HFF-Myc (cell line): Measurements from ENCODE around the gene CFAP126.
"Not testable (repeated sequence)": the region's sequence is repeated elsewhere in the genome, so short reads cannot be mapped to it uniquely, and the experiment has no call there.

Experiments used
- DNase-seq: peaks from one replicate; pipeline ENCODE4 v3.0.0-alpha.2; 2011; ENCODE audit warnings: low read depth; ENCODE audit errors: extremely low read depth
- H3K4me3 ChIP-seq: replicated peaks from 2 replicates; pipeline ENCODE4 v1.5.1; 2011; ENCODE audit warnings: low read depth, mild to moderate bottlenecking, control low read depth, low read length
- TF ChIP-seq, protein P1 (sequence below): IDR thresholded peaks from 2 replicates; pipeline ENCODE4 v1.5.1; 2012; ENCODE audit warnings: mild to moderate bottlenecking, low read depth, low read length, control low read depth; ENCODE audit errors: missing control alignments

Gene CFAP126, protein sequence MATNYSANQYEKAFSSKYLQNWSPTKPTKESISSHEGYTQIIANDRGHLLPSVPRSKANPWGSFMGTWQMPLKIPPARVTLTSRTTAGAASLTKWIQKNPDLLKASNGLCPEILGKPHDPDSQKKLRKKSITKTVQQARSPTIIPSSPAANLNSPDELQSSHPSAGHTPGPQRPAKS

DNA sequence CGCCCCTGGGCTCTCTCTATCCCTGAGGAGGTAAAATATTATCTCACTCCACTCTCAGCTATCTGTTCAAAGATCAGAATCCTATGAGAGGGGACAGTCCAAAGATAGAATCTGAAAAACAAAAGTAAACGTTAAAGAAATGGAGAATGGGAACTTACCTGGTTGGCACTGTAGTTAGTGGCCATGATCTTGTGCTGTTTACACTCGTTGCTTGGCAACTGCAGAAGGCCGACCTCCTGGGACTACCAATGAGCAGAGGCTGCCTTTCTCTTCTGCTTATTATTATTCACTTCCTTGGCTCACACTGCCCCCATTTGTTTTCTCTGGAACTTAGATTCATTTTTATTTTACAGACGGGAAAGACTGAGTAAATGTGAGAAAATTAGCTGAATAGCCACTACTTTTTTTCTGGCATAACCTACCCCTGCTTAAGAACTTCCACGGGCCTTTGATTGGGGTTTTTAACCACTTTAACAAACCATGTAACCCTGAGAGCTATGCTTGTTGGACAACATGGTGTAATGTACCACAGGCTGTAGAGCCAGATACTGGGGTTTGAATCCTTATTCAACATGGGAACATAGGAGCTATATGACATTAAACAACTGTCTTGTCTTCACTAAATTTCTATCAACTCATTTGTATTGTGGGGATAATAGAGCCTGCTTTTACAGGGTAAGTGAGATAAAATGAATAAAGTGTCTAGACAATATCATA is at the start of gene CFAP126:
CFAP126 (minus strand) TSS at position 193 of the 717 bp plus-strand sequence; CDS start at position 185, 8 bp downstream.
- no peak within 1 kb of the TSS for H3K4me3 ChIP-seq
- peak; percentile 32 for DNase-seq
- TF ChIP-seq, protein P1, sequence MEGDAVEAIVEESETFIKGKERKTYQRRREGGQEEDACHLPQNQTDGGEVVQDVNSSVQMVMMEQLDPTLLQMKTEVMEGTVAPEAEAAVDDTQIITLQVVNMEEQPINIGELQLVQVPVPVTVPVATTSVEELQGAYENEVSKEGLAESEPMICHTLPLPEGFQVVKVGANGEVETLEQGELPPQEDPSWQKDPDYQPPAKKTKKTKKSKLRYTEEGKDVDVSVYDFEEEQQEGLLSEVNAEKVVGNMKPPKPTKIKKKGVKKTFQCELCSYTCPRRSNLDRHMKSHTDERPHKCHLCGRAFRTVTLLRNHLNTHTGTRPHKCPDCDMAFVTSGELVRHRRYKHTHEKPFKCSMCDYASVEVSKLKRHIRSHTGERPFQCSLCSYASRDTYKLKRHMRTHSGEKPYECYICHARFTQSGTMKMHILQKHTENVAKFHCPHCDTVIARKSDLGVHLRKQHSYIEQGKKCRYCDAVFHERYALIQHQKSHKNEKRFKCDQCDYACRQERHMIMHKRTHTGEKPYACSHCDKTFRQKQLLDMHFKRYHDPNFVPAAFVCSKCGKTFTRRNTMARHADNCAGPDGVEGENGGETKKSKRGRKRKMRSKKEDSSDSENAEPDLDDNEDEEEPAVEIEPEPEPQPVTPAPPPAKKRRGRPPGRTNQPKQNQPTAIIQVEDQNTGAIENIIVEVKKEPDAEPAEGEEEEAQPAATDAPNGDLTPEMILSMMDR = no peak

DNA sequence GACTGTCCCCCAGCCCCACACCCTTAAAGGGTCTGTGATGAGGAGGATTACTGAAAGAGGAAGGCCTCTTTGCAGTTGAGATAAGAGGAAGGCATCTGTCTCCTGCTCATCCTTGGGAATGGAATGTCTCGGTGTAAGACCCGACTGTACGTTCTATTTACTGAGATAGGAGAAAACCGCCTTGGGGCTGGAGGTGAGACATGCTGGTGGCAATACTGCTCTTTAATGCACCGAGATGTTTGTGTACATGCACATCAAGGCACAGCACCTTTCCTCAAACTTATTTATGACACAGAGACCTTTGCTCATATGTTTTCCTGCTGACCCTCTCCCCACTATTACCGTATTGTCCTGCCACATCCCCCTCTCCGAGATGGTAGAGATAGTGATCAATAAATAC is 45.4 kb upstream of the CFAP126 start:
- not testable (repeated sequence) for H3K4me3 ChIP-seq, DNase-seq

DNA sequence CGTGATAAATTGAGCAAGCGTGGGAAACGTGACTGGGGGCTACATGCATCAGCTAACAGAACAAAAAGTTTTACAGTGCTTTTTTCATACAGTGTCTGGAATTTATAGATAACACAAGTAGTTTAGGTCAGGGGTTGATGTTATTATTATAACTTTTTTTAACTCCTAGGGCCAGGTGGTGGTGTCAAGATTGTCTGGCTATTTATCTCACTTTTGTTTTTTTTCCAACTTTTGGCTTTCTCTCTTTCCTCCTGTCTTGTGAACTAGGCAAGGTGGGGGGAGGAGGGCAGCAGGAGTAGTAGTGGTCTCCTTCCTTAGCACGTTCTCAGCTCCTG is 42.9 kb upstream of the CFAP126 start:
- H3K4me3 ChIP-seq, DNase-seq: not testable (repeated sequence)

DNA sequence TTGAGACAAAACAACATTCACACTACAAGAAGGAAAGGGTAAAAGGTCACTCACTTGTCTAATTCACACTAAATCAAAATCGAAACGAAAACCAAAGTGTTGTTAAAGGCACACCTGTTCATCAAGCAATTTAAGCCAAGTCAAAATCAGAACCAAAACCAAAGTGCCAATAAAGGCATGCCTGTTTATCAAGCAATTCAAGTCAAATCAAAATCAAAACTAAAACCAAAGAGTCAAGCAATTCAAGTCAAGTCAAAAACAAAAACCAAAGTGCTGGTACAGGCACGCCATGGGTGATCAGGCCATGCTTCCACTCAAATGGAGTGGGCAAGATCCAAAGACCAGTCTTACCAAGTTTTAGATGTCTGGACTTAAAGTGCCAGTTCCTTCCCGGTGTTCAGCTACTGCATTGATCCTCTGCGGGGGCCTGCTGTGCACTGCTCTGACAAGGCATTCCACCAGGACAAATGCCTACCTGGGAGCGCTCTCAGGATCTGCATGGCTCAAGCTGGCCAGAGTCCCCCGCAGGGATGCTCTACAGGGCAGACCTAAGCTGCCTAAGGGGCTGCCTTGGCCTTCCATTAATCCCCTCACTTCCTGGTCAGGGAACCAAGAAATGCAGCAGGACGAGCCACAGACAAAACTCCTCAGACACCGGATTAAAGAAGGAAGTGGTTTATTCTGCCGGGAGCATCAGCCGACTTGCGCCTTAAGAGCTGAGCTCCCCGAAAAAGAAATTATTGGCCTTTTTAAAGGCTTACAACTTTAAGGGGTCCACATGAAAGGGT is 42.4 kb upstream of the CFAP126 start:
- not testable (repeated sequence) for DNase-seq, H3K4me3 ChIP-seq

DNA sequence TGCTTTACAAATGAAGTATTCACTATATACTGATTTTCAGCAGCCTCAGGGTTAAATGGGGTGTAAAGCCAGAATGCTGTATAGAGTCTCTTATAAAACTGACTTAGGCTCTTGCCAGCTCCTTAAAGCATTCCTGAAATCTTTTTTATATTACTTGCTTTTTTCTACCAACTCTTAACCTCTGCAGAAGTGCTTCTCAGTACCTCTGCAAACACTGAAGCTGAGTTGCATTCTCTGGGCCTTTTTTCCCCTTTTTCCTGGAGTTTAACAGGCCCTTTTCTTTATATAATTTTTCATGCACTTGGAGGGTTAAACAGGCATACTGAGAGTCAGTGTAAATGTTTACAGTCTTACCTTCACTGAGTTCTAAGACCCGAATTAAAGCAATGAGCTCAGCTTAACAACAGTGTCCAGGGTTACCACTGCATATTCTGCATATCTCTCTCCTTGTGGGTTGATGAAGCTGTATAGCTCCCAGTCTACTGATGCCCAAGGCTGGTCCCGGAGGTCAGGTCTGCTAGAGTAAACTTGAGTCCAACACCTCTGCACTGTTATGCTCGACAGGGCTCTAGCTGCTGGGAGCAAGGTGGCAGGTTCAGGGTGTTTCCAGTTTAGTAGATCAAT is 40.9 kb upstream of the CFAP126 start:
- no peak for DNase-seq
- no peak overlapping the region for H3K4me3 ChIP-seq
- TF ChIP-seq, protein P1 = no peak

DNA sequence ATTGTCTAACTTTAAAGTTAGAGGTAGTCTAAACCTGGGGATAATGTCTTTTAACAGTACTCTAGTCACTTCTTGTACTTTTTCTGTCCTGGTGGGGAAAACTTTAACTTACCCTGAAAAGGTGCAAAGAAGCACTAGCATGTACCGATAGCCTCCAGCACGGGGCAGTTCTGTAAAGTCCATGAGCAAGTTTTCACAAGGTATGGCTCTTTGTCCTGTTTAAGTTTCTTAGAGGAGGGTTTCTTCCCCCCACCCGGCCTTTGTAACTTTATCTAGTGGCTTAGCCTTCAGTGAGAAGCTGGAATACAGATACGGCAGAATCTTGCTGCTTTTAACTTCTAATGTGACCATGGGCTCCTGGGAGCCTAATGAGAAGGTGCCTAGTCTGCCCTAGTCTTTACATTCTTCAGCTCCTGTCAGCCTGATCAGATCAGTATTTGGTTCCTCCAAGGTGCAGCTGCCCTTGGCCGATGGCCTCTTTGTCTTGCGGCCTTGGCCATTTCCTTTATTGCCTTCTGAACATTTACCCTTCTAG is 39.8 kb upstream of the CFAP126 start:
- H3K4me3 ChIP-seq = no peak overlapping the region
- TF ChIP-seq, protein P1 = no peak

DNA sequence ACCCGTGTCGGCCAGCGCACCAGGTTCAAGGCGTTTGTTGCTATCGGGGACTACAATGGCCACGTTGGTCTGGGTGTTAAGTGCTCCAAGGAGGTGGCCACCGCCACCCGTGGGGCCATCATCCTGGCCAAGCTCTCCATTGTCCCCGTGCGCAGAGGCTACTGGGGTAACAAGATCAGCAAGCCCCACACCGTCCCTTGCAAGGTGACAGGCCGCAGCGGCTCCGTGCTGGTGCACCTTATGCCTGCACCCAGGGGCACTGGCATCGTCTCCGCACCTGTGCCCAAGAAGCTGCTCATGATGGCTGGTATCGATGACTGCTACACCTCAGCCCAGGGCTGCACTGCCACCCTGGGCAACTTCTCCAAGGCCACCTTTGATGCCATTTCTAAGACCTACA is 38.9 kb upstream of the CFAP126 start:
- not testable (repeated sequence) for DNase-seq, H3K4me3 ChIP-seq

More for the DNA sequence above, 39.8 kb upstream of the CFAP126 start:
- no peak for DNase-seq

DNA sequence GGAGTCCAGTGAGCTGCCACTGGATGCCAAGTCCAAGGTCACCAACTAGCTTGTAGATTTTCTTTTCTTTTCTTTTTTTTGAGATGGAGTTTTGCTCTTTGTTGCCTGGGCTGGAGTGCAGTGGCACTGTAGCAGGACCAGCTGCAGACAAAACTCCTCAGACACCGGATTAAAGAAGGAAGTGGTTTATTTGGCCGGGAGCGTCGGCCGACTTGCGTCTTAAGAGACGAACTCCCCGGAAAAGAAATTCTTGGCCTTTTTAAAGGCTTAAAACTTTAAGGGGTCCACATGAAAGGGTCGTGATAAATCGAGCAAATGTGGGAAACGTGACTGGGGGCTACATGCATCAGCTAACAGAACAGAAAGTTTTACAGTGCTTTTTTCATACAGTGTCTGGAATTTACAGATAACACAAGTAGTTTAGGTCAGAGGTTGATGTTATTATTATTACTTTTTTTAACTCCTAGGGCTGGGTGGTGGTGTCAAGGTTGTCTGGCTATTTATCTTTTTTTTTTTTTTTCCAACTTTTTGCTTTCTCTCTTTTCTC is 36.4 kb upstream of the CFAP126 start:
- TF ChIP-seq, protein P1 = no peak
- DNase-seq = no peak
- no peak overlapping the region for H3K4me3 ChIP-seq
